ENCODE data around the gene TCTN1. TPM values are rescaled to one million over a fixed set of nuclear protein-coding genes. Genes with fewer than 3 reads are reported as not detected.

Gene TCTN1
- total RNA-seq, 1 experiment from 2014 or later, result 11.1 TPM

- Histone ChIP-seq H2BK5ac (ENCODE audit: insufficient read length, low read length) (no peak overlapping the region), H2AK5ac (ENCODE audit: insufficient read length, low read length) (no peak overlapping the region), H3T11ph (ENCODE audit: low read length) (no peak overlapping the region), H3K4ac (ENCODE audit: low read depth, low read length) (no peak overlapping the region), H2AFZ (ENCODE audit: low read length) (no peak overlapping the region), H2BK20ac (ENCODE audit: low read depth, low read length, poor library complexity, severe bottlenecking) (no peak overlapping the region), H3K79me2 (ENCODE audit: insufficient read depth, low read length) (no peaks in the 10 kb centered on the region), H3K9me3 (ENCODE audit: control insufficient read depth, low read depth, low read length) (no peaks in the 10 kb centered on the region), H3K18ac (ENCODE audit: insufficient read length, low read depth, low read length) (no peak overlapping the region), H3K23me2 (ENCODE audit: insufficient read length, low read depth, low read length, poor library complexity, severe bottlenecking) (no peaks in the 10 kb centered on the region), H3K9ac (ENCODE audit: extremely low read depth, insufficient read length, low read length) (no peak overlapping the region), H3K23ac (ENCODE audit: insufficient read length, low read depth, low read length) (no peak overlapping the region), H3K27me3 (ENCODE audit: insufficient read depth, low read length) (no peaks in the 10 kb centered on the region), H4K8ac (replicated peaks; ENCODE audit: insufficient read length, low read depth, low read length) (no peak overlapping the region), H2BK120ac (ENCODE audit: low read depth, low read length, poor library complexity, severe bottlenecking) (no peak overlapping the region), H3K56ac (ENCODE audit: insufficient read length, low read depth, low read length) (no peak overlapping the region), H2BK15ac (ENCODE audit: low read depth, low read length) (no peak overlapping the region), H3K14ac (ENCODE audit: insufficient read depth, low read length) (no peak overlapping the region), H3K4me2 (ENCODE audit: insufficient read depth, insufficient read length, low read length) (no peak overlapping the region), H3K4me1 (ENCODE audit: insufficient read depth, low read length) (no peaks in the 10 kb centered on the region), H4K5ac (ENCODE audit: insufficient read length, low read depth, low read length) (no peak overlapping the region), H4K20me1 (ENCODE audit: control insufficient read depth, insufficient read depth, insufficient read length) (peaks cover 3% of the 10 kb centered on the region), H2BK12ac (ENCODE audit: insufficient read length, low read depth, low read length) (no peak overlapping the region), H3K79me1 (ENCODE audit: insufficient read depth, low read depth, low read length, poor library complexity, severe bottlenecking) (no peaks in the 10 kb centered on the region), H4K91ac (ENCODE audit: insufficient read length, low read depth, low read length) (no peak overlapping the region), H3K27ac (ENCODE audit: insufficient read length, low read depth, low read length) (no peak overlapping the region)
- H3K4me1 Mint-ChIP-seq, result peaks cover 5 to 9% of the 10 kb centered on the region in 2 experiments; a peak in 3 of 4 replicates
- H3K9me3 Mint-ChIP-seq, result peaks cover 0 to 3% of the 10 kb centered on the region in 2 experiments; a peak in 3 of 5 replicates
- TF ChIP-seq CTCF (conservative IDR thresholded peaks at IDR 0.05), result no peak
- no peaks in the 10 kb centered on the region for H3K36me3 Mint-ChIP-seq (ENCODE audit: insufficient read depth in 1 of 3, low read depth in 3 of 3)
- no peak for DNase-seq
- no peaks in the 10 kb centered on the region for H3K27me3 Mint-ChIP-seq (ENCODE audit: low read depth)
- no peak overlapping the region for H3K27ac Mint-ChIP-seq
- no peak overlapping the region for H3K4me3 Mint-ChIP-seq
- WGBS (ENCODE audit: extremely low coverage, insufficient read length, low lambda C conversion rate), result no CpG with 5 or more reads among the region's 3 CpGs
These were observed 53.7 kb downstream of the TCTN1 start for GRCh38 chr12:110667671-110668070.

Data from H9 (cell line).